Skeletal muscle tissue (tissue), 4 donors: ENCODE results near the gene SERPINH1. TPM values are rescaled to one million over a fixed set of nuclear protein-coding genes. Genes with fewer than 3 reads are reported as not detected.

Experiments
- H3K27ac ChIP-seq: one replicate; pipeline ENCODE4 v1.7.0; 2013; ENCODE audit warnings: mild to moderate bottlenecking, low read depth, low read length, inconsistent platforms
- H3K27me3 ChIP-seq, 3 donors: one replicate each; pipeline ENCODE4 v1.7.0; 2013; ENCODE audit warnings: low read length in 3 of 3; ENCODE audit not compliant: control insufficient read depth in 3 of 3, insufficient read depth in 3 of 3
- H3K36me3 ChIP-seq, 3 donors: one replicate each; pipeline ENCODE4 v1.7.0; 2013; ENCODE audit warnings: low read length in 3 of 3; ENCODE audit not compliant: control insufficient read depth in 3 of 3, insufficient read depth in 3 of 3
- H3K4me1 ChIP-seq, 3 donors: one replicate each; pipeline ENCODE4 v1.7.0; 2013; ENCODE audit warnings: low read length in 3 of 3, mild to moderate bottlenecking in 3 of 3; ENCODE audit not compliant: control insufficient read depth in 3 of 3, insufficient read depth in 3 of 3
- H3K4me3 ChIP-seq, 3 donors: one replicate each; pipeline ENCODE4 v1.7.0; 2013; ENCODE audit warnings: low read length in 3 of 3
- H3K9ac ChIP-seq, 3 donors: one replicate each; pipeline ENCODE4 v1.7.0; 2013; ENCODE audit warnings: low read length in 3 of 3, mild to moderate bottlenecking in 3 of 3, moderate library complexity in 2 of 3, low read depth in 1 of 3
- H3K9me3 ChIP-seq, 3 donors: one replicate each; pipeline ENCODE4 v1.7.0; 2013; ENCODE audit warnings: low read length in 3 of 3; ENCODE audit not compliant: control insufficient read depth in 3 of 3
- total RNA-seq: library from RNA; depleted of rRNA; stranded (reverse); fragments of >200 nt; gene quantifications from one replicate; pipeline ENCODE4 v1.2.3, GENCODE V29; 2014
- donor health status: Osteomylitis.

SERPINH1 gene
- total RNA-seq, 1 donor from 2014 or later, result 237 TPM

DNA sequence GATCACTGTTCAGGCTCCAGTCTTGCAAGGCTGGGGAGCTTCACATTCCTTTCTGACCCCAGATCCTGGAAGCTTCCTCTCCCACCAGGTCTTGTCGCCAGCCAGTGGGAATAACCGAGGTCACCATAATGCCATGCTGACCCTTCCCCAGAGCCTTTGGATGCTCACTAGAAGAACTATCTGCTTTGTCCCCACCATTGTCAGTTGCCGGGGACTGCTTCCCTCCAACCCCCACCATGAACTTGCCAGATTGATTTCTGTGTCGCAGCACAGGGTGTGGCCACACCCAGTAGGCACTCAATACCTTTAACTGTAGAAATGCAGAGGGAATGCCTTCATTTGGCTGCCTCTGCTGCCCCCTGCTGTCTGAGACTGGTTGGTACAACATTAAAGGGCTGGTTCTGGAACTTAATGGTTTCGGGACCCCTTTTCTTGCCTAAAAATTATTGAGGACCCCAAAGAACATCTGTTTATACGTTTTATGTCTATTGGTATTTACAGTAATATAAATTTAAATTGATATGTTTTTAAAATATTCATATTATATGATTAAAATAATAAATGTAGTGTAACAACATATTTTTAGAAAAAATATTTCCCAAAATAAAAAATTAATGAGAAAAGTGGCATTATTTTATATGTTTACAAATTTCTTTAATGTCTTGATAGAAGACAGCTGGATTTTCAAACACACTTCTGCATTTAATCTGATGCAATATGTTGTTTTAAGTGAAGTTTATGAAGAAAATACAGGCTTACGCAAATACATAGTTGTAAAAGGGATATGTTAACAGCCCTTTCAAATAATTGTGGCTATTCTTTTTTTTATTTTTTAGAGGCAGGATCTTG lies 29.6 kb upstream of the SERPINH1 start:
- H3K9ac ChIP-seq, result no peak overlapping the region
- no peaks in the 10 kb centered on the region for H3K9me3 ChIP-seq
- H3K27me3 ChIP-seq, result no peaks in the 10 kb centered on the region
- no peak overlapping the region for H3K4me3 ChIP-seq
- no peaks in the 10 kb centered on the region for H3K36me3 ChIP-seq
- H3K4me1 ChIP-seq, result peaks cover 0 to 6% (median 0%) of the 10 kb centered on the region in 3 donors
- H3K27ac ChIP-seq, result no peak overlapping the region

DNA sequence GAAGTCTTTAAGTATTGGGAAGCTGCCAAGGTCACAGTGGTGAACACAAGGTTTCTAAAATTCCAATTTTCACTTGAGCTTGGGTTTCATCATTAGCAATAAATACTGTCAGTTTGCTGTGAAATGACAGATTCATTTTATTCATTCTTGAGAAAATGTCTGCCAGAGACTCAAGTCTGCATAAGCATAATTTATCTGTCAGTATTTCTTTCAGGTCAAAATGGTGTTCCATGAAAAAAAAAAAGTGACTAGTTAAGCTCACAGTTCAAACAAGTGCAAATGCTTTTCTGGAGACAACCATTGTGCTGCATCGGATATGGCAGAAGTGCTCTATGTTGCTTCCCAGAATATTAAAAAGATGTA lies 28.2 kb upstream of the SERPINH1 start:
- Histone ChIP-seq H3K36me3 (no peaks in the 10 kb centered on the region), H3K4me3 (no peak overlapping the region), H3K9me3 (no peaks in the 10 kb centered on the region), H3K9ac (no peak overlapping the region), H3K27ac (no peak overlapping the region), H3K27me3 (no peaks in the 10 kb centered on the region), H3K4me1 (peaks cover 0 to 6% (median 0%) of the 10 kb centered on the region in 3 donors)

DNA sequence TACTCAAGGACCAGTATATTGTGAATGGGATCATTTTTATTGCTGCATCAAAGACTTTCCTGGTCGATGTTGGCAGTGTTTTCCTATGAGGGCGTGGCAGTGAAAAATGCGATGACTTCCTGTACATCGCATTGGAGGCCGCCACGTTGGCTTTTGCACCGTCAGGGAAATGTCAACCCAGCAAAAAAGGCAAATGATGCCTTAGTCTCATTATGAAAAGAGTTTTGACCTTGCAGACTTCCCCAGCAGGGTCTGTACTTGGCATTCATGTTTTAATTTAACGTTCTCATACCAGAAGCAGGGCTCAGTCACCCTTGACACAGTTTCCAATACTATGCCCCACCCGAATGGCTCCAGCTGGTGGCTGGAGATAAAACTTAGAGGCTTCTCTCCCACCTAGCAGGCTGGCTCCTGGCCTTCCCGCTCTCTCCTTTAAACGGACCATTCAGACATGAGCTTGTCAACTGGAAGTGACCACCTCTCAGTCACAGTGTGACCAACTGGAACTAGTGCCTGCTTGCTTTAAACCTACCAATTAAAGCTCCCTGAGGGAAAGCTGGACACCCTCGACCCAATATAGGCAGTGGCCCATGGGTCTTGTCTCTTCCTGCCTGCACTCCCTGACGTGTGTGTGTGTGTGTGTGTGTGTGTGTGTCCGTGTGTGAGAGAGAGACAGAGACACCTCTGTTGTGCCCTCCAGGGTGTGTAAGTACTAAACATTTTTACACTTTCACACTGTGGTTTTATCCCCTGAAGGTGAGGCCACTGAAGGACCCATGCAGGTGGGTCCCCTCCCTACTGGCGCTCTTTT lies 27.6 kb upstream of the SERPINH1 start:
- Histone ChIP-seq H3K27ac (no peak overlapping the region), H3K4me1 (peaks cover 0 to 6% (median 0%) of the 10 kb centered on the region in 3 donors), H3K36me3 (no peaks in the 10 kb centered on the region), H3K27me3 (no peaks in the 10 kb centered on the region), H3K9me3 (no peaks in the 10 kb centered on the region), H3K9ac (no peak overlapping the region), H3K4me3 (no peak overlapping the region)

DNA sequence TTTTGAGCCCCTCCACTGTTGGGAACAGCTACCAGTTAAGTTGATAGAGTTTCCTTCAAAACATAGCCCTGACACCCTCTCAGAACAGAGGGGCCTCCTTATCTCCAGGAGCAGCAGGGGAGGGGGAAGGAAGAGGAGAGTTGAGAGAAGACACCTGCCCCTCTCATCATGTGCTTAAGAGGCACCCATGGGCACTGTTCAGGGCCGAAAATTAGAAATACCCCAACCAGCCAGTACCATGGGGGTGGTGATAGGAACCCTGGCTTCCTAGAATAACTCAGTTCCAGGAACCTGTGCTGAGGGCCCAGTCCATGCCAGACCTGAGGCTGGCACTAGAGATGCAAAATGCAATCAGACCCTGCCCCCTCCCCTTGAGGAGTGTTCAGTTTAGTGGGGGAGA lies 27.0 kb upstream of the SERPINH1 start:
- H3K27me3 ChIP-seq, result no peaks in the 10 kb centered on the region
- no peak overlapping the region for H3K9ac ChIP-seq
- H3K4me1 ChIP-seq, result peaks cover 0 to 6% (median 0%) of the 10 kb centered on the region in 3 donors
- H3K4me3 ChIP-seq, result no peak overlapping the region
- no peak overlapping the region for H3K27ac ChIP-seq
- no peaks in the 10 kb centered on the region for H3K9me3 ChIP-seq
- H3K36me3 ChIP-seq, result no peaks in the 10 kb centered on the region

DNA sequence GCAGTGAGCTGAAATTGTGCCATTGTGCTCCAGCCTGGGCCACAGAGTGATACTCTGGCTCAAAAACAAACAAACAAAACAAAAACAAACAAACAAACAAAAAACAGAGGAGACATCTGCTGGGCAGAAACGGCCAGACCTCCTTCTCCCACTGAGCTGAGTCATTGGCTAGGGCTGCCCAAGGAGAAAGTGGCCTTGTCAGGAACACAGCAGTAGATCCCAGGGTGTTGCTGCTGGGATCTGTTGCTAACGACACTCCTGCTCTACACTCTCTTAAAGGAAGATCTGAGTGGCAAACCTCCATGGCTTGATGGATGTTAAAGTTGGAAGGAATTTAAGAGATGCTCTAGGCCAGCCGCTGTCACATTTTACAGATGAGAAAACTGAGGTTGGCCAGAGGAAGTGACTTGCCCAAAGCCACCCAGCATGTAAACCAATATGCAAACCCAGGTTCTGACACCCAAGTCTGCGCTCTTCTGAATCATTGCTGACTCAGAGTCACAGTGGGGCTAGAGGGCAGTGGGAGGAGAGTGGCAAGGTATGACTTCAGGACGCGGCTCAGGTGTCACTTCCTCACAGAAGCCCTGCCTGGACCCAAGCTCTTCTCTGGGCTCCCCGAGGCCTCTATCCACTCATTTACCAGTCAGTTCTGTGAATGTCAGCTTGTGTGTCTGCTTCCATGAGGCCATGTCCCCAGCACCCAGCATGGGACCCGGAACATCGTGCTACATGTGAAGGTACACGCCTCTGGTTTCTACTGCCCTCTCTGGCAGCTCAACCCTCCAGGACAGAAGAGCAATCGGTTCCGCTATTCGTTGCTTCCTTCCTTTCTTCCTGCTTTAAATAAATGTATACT lies 25.0 kb upstream of the SERPINH1 start:
- Histone ChIP-seq H3K27me3 (no peaks in the 10 kb centered on the region), H3K9me3 (no peaks in the 10 kb centered on the region), H3K36me3 (no peaks in the 10 kb centered on the region), H3K27ac (no peak overlapping the region), H3K4me3 (no peak overlapping the region), H3K9ac (no peak overlapping the region), H3K4me1 (peaks cover 0 to 5% (median 0%) of the 10 kb centered on the region in 3 donors)

DNA sequence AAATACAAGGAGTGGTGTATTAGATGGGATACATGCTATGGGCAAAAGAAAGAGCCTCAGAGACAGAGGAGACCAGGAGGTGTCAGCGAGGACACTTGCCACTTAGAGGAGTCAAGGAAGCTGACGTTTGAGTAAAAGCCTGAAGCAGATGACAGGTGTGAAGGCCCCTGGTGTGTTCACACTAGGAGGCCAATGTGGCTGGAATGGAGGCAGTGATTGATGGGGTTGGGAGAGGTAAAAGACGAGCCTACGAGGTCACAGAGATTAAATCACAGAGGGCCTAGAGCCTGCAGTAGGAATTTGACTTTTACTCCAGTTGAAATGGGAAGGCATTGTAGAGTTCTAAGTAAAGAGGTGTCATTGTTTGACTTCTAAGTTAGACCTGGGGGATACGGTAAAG lies 24.3 kb upstream of the SERPINH1 start:
- H3K27me3 ChIP-seq, result no peaks in the 10 kb centered on the region
- no peak overlapping the region for H3K27ac ChIP-seq
- H3K36me3 ChIP-seq, result no peaks in the 10 kb centered on the region
- no peak overlapping the region for H3K4me3 ChIP-seq
- no peaks in the 10 kb centered on the region for H3K9me3 ChIP-seq
- H3K9ac ChIP-seq, result no peak overlapping the region
- H3K4me1 ChIP-seq, result peaks cover 0 to 2% (median 0%) of the 10 kb centered on the region in 3 donors

DNA sequence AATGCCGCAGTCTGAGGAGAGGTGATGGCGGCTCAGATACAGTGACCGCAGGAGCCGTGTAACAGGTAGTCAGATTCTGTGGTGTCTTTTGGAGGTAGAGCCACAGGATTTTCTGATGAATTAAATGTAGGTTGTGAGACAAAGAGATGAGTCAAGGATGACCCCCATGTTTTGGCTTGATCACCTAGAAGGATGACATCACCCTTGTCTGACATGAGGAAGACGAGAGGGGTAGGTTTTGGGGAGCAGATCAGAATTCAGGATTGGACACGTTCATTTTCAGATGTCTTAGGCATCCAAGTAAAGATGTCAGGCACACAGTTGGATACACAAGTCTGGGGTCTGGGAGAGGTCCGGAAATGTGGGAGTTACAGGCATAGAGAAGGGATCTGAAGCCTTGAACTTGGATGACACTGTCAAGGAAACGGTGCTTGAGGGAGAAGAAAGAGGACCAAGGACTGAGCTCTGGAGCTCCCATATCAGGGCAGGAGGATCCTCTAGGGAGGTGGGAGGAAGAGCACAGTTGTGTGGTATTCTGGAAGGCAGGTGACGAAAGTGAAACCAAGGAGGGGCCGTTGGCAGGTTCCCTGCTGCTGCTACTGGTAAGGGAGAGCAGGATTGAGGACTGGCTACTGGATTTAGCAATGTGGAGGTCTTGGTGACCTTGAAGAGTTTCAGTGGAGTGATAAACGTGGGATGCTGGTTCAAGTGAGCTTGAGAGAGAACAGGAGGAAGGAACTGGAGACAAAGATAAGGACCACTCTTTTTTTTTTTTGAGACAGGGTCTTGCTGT lies 23.7 kb upstream of the SERPINH1 start:
- H3K36me3 ChIP-seq, result no peaks in the 10 kb centered on the region
- no peaks in the 10 kb centered on the region for H3K27me3 ChIP-seq
- H3K4me3 ChIP-seq, result no peak overlapping the region
- H3K27ac ChIP-seq, result no peak overlapping the region
- H3K9ac ChIP-seq, result no peak overlapping the region
- H3K4me1 ChIP-seq, result peaks cover 0 to 2% (median 0%) of the 10 kb centered on the region in 3 donors
- no peaks in the 10 kb centered on the region for H3K9me3 ChIP-seq

DNA sequence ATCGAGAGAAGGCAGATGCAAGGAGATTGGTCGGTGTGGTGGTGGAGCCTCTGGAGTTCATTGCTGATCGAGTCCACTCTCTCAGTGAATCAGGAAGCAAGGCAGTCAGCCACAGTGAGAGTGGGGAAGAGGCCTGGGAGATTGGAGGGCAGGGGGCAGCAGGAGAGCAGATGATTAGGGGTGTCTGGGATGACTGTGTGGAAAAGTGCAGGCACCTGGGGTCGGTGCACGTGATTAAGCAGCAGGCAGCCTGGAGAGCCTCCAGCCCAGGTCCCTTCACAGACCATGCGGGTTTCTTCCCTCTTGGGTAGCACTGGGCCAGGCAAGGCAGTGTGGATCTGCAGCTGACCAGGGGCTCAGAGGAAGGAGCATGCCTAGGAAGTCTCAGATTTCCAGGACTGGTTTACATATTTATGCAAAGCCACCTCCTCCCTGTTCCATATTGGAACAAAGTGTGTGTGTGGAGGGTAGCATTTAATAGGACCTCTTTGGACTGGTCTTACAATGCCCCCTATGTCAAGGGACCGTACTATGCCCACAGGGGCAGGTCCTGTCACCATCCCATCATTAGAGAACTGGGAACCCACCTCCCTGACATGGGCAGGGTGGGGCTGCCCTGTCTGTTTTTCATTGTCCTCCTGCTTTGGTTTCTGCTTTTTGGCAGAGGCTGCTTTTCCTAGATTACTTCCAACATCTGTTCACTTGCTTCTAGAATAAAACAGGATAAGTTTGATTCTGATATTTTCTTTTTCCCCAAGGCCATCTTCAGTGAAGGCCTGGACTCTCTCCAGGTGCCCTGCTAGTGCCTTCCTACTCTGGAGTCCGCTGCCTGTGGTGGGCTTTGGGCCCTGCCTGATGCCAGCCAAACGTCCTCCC lies 22.4 kb upstream of the SERPINH1 start:
- no peak overlapping the region for H3K27ac ChIP-seq
- no peak overlapping the region for H3K9ac ChIP-seq
- H3K4me1 ChIP-seq, result no peaks in the 10 kb centered on the region
- no peaks in the 10 kb centered on the region for H3K9me3 ChIP-seq
- no peaks in the 10 kb centered on the region for H3K36me3 ChIP-seq
- no peaks in the 10 kb centered on the region for H3K27me3 ChIP-seq
- no peak overlapping the region for H3K4me3 ChIP-seq
